ENCODE measurements around the gene CPOX.

Gene CPOX

DNA sequence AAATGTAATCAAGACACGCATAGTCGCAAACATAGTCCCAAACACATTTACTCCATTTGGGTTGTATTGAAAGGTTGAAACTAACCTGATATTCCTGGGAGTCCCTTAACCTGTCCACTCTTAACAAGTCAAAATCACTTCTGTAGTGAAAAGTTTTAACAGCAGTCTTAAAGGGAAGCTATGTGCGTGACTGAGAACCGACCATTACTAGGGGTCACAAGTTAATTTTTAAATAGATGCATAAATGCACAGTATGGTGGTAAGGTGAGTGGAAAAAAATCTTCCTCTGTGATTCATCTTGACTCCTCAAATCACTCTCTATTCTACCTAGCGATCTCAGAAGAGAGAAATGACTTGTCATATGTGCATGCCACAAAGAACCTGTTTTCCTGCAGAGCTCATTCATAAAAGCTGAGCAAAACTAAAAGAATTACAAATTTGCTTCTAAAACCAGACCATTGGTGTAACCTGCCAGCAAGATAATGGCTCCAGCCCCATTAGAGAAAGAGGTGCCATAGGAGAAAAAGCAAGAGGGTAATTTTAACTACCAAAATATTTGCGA lies 56.9 kb downstream of the CPOX start:
- no peak for DNase-seq (ENCODE audit: low read depth in 2 of 2)

- DNase-seq (ENCODE audit: low read depth in 2 of 2), result no peak
Observed at GRCh38 chr3:98534734-98535133, 58.7 kb downstream of the CPOX start.

DNA sequence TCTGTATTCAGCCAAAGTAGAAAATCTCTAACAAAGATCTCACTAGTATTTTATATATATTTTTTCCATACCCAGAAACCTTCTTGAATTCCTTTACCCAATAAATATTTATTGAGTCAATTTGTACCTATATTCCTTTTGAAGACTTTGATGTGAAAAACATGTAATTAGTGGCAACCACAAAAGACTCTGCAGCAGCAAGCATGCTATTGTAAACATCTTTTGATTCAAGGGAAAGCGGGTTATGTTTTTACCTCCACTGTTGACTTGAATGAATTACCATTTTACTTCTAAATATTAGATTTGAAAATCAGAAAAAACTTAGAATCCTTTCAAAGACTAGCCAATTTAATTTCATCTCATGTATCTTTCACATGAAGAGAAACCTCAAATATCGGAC lies 59.2 kb downstream of the CPOX start:
- no peak for DNase-seq (ENCODE audit: low read depth in 2 of 2)

DNA sequence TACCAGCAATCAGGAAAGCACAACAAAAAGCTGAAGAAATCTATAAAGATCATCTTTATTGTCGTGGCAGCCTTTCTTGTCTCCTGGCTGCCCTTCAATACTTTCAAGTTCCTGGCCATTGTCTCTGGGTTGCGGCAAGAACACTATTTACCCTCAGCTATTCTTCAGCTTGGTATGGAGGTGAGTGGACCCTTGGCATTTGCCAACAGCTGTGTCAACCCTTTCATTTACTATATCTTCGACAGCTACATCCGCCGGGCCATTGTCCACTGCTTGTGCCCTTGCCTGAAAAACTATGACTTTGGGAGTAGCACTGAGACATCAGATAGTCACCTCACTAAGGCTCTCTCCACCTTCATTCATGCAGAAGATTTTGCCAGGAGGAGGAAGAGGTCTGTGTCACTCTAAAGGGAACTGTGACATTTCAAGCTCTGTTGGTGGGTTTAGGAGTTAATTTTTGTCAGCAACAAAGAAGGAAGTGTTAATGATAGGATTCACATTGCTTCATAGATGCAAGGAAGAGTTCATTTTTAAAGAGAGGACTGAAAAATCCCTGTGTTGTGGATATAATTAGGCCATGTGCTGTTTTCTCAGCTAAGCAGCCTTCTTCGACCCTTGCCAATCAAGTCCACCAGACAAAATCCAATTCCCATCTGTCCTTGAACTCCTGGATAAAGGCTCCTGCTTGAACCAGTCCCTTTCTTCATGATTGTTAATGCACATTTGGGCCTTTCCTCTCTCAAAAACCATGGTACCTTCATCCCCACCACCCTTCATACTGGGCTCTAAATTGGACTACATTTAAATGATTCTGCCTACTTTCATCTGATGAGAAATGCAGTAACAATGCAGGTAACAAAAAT lies 60.5 kb downstream of the CPOX start:
- DNase-seq (ENCODE audit: low read depth in 2 of 2), result no peak

DNA sequence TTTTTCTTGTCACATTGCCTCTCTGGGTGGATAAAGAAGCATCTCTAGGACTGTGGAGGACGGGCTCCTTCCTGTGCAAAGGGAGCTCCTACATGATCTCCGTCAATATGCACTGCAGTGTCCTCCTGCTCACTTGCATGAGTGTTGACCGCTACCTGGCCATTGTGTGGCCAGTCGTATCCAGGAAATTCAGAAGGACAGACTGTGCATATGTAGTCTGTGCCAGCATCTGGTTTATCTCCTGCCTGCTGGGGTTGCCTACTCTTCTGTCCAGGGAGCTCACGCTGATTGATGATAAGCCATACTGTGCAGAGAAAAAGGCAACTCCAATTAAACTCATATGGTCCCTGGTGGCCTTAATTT lies 61.2 kb downstream of the CPOX start:
- DNase-seq (ENCODE audit: low read depth in 2 of 2), result no peak

DNA sequence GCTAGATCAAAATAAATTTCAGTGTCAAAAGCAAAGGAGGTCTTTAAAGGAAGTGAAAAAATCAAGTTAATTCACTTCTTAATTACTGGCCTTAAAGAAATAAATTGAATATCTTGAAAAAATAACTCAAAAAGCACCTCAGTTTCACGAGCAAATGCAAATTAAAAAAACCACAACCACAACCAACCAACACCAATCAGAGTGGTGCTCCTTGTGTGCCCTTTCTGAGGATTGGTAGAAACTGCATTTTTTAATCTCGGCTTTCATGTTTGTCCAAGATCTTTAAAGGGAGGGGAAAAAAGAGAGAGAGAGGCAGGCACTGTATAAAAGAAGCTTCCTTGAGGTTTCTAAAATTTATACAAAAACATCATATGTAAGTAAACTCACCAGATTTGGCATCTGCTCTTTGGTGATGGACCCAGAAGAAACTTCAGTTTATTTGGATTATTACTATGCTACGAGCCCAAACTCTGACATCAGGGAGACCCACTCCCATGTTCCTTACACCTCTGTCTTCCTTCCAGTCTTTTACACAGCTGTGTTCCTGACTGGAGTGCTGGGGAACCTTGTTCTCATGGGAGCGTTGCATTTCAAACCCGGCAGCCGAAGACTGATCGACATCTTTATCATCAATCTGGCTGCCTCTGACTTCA lies 61.7 kb downstream of the CPOX start, which contains the start of gene GPR15:
GPR15 (plus strand) TSS at position 357 of the 653 bp plus-strand sequence; CDS start at position 413, 56 bp downstream.
- no peak for DNase-seq (ENCODE audit: low read depth in 2 of 2)

DNA sequence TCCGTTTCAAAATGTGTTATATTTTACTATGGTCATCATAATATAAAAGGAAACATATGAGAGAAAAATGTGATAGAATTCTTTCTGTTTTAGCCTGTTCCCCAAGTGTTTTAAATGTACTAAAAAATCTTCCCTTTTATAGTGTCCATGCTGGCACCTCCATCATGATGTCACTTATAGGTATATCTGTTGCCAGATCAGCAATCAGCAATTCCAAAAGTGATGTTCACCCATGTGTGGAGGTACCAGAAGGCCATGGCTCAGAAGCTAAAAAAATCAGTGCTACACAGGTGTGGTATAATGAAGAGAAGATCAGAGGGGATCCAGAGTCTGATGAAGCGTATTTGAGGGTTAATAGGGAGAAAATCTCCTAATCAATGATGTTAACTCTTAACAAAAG lies 62.7 kb downstream of the CPOX start:
- no peak for DNase-seq (ENCODE audit: low read depth in 2 of 2)

- no peak for DNase-seq (ENCODE audit: low read depth in 2 of 2)
Observed at GRCh38 chr3:98529856-98530459, 63.5 kb downstream of the CPOX start.
